ENCODE results near the gene TUBB. TPM values are rescaled to one million over a fixed set of nuclear protein-coding genes. Genes with fewer than 3 reads are reported as not detected.
"Not testable (repeated sequence)": the region's sequence is repeated elsewhere in the genome, so short reads cannot be mapped to it uniquely, and the experiment has no call there.

Gene TUBB
- polyA plus RNA-seq, 2 of the 4 experiments (the other 2 are of a cell fraction) = 691 to 1,044 TPM

- WGBS (ENCODE audit: missing lambda C conversion rate) = 87% methylated on average over 7 of the region's 7 CpGs
- POLR2A ChIA-PET = interaction anchor here (1.5 kb wide), 1 partner anchor 25 kb away, joined by 3 read pairs; no protein-coding TSS in a partner anchor
- peak overlapping the region; percentile 86 to 97; a peak in 4 of 6 replicates for H3K27ac ChIP-seq
- not testable (repeated sequence) for FAIRE-seq; ATAC-seq; H3K4me3 ChIP-seq; DNase-seq (ENCODE audit: low read depth in 1 of 2, low spot score in 1 of 2); H3K9me3 ChIP-seq; H3K4me2 ChIP-seq
- TF ChIP-seq KDM1A (IDR thresholded peaks at IDR 0.05; ENCODE audit: low read depth) (peak; percentile 69; the same call in 1 of the 2 replicates), HDAC2 (IDR thresholded peaks at IDR 0.05) (peak; percentile 31; the same call in 1 of the 2 replicates)
- H3K4me1 ChIP-seq = peaks cover 59% of the 10 kb centered on the region
- CTCF ChIA-PET = interaction anchor here (0.6 to 1.3 kb wide), 2 partner anchors 9 to 126 kb away, joined by 3 read pairs; no protein-coding TSS in a partner anchor
Observed at GRCh38 chr6:30756405-30757003, 36.4 kb downstream of the TUBB start.

- FAIRE-seq = no peak
- Histone ChIP-seq H3K4me3 (no peak overlapping the region), H3K27ac (peak overlapping the region; percentile 86 to 97), H3K4me2 (peak overlapping the region; percentile 25; the same call in 1 of the 3 replicates), H3K9me3 (no peaks in the 10 kb centered on the region), H3K4me1 (peaks cover 57% of the 10 kb centered on the region)
- no peak for ATAC-seq
- 58% methylated on average over 1 of the region's 1 CpG for WGBS (ENCODE audit: missing lambda C conversion rate)
- ChIA-PET CTCF (interaction anchor here (0.6 to 1.3 kb wide), 2 partner anchors 8 to 10 kb away, joined by 3 read pairs; no protein-coding TSS in a partner anchor), POLR2A (no interaction called here)
- DNase-seq (ENCODE audit: low read depth in 1 of 2, low spot score in 1 of 2) = no peak
- TF ChIP-seq CBX8 (IDR thresholded peaks at IDR 0.05) (no peak), KDM1A (IDR thresholded peaks at IDR 0.05; ENCODE audit: low read depth) (no peak), SMC3 (IDR thresholded peaks at IDR 0.05) (no peak), E2F6 (IDR thresholded peaks at IDR 0.05; ENCODE audit: borderline replicate concordance, low read depth) (no peak), ZFP36 (IDR thresholded peaks at IDR 0.05; ENCODE audit: borderline replicate concordance, partially characterized antibody) (no peak), CHD4 (IDR thresholded peaks at IDR 0.05; ENCODE audit: borderline replicate concordance) (no peak), MAZ (IDR thresholded peaks at IDR 0.05; ENCODE audit: borderline replicate concordance, low read depth, low read length) (no peak), JUN (IDR thresholded peaks at IDR 0.05) (no peak), CEBPB (IDR thresholded peaks at IDR 0.05) (no peak), ZNF302 (CRISPR knock-in tag; IDR thresholded peaks at IDR 0.05) (no peak), POLR2A (IDR thresholded peaks at IDR 0.05; ENCODE audit: low read length) (no peak)
Observed at GRCh38 chr6:30757261-30757904, 37.2 kb downstream of the TUBB start.

GRCh38 chr6:30759575-30760239 is 39.6 kb downstream of the TUBB start:
- TF ChIP-seq HOXB5 (CRISPR knock-in tag; IDR thresholded peaks at IDR 0.05) = no peak
- no peak for TF ChIP-seq EHF (CRISPR knock-in tag; IDR thresholded peaks at IDR 0.05)
- TF ChIP-seq ELK1 (IDR thresholded peaks at IDR 0.05; ENCODE audit: low read depth, low read length) = no peak
- no peak for TF ChIP-seq REST (IDR thresholded peaks at IDR 0.05)
- 0 out of 2 replicates have a peak, but pooled peaks have one; percentile 27 for TF ChIP-seq JUNB (IDR thresholded peaks at IDR 0.05)
- no peak for TF ChIP-seq ATOH8 (CRISPR knock-in tag; IDR thresholded peaks at IDR 0.05; ENCODE audit: low read depth)
- TF ChIP-seq SREBF2 (IDR thresholded peaks at IDR 0.05) = no peak
- TF ChIP-seq JUN (IDR thresholded peaks at IDR 0.05) = peak; percentile 24 to 44; a peak in 1 of 5 replicates
- peak; percentile 74 for TF ChIP-seq MAFK (IDR thresholded peaks at IDR 0.05; ENCODE audit: partially characterized antibody)
- TF ChIP-seq HOXB13 (CRISPR knock-in tag; IDR thresholded peaks at IDR 0.05; ENCODE audit: low read depth) = no peak
- TF ChIP-seq EP300 (IDR thresholded peaks at IDR 0.05) = peak; percentile 16 to 37; a peak in 1 of 5 replicates
- no peak for TF ChIP-seq FOSL2 (IDR thresholded peaks at IDR 0.05)
- TF ChIP-seq FOSL2 (CRISPR knock-in tag; IDR thresholded peaks at IDR 0.05) = peak; percentile 65; the same call in 1 of the 2 replicates
- peak; percentile 57; the same call in 1 of the 2 replicates for TF ChIP-seq GATA3 (IDR thresholded peaks at IDR 0.05; ENCODE audit: borderline replicate concordance)
- TF ChIP-seq HES2 (IDR thresholded peaks at IDR 0.05) = no peak
- Histone ChIP-seq H3K4me1 (peaks cover 66% of the 10 kb centered on the region), H3K4me3 (no peak overlapping the region), H3K9me3 (no peaks in the 10 kb centered on the region), H3K27ac (peak overlapping the region; percentile 86 to 97), H3K4me2 (peak overlapping the region; percentile 52)
- ATAC-seq = peak; percentile 81 to 89
- POLR2A ChIA-PET = interaction anchor here (0.7 to 1.6 kb wide), 4 partner anchors 10 to 61 kb away, joined by 3 to 14 read pairs (median 8); partner anchors contain the start of gene FLOT1
- DNase-seq (ENCODE audit: low read depth in 1 of 2, low spot score in 1 of 2) = peak; percentile 70 to 85
- FAIRE-seq = no peak
- CTCF ChIA-PET = interaction anchor here (0.7 to 1.7 kb wide), 3 partner anchors 9 to 49 kb away, joined by 3 to 8 read pairs (median 3); no protein-coding TSS in a partner anchor
- WGBS (ENCODE audit: missing lambda C conversion rate) = 71% methylated on average over 10 of the region's 10 CpGs

All from A549 (cell line).